K562 (cell line): ENCODE results near the gene BET1L.
A peak's percentile ranks its signal among the peaks of the same experiment; 100 is the strongest.

Experiments used
- CBX5 ChIP-seq: IDR thresholded peaks from 2 replicates; pipeline ENCODE4 v1.6.1; 2014; ENCODE audit warnings: low read depth, borderline replicate concordance
- CTCF ChIP-seq, 3 experiments: IDR thresholded peaks in 2 of 3; conservative IDR thresholded peaks in 1 of 3; 2 replicates each; pipeline ENCODE4 v1.5.1; 2011 to 2012; ENCODE audit warnings: low read length in 3 of 3, mild to moderate bottlenecking in 3 of 3, control low read depth in 2 of 3, improper control_type of control experiment in 1 of 3, inconsistent platforms in 1 of 3, low read depth in 1 of 3, mixed read lengths in 1 of 3, moderate library complexity in 1 of 3; ENCODE audit not compliant: insufficient read depth in 2 of 3
- ERF ChIP-seq: fragments of 450-650 bp; formaldehyde crosslinking; IDR thresholded peaks from 2 replicates; pipeline ENCODE4 v1.4.0; 2020; ENCODE audit warnings: mild to moderate bottlenecking, mixed read lengths
- MAFK ChIP-seq: IDR thresholded peaks from 2 replicates; pipeline ENCODE4 v1.6.1; 2011; ENCODE audit warnings: low read length, improper control_type of control experiment
- NRF1 ChIP-seq, 2 experiments: fragments of 450-650 bp; IDR thresholded peaks in 1 of 2; conservative IDR thresholded peaks in 1 of 2; 2 replicates each; pipeline ENCODE4 v1.6.1; 2014; ENCODE audit warnings: mild to moderate bottlenecking in 2 of 2
- ZNF707 ChIP-seq: fragments of 250-450 bp; sonication (Bioruptor Pico); conservative IDR thresholded peaks from 2 replicates; pipeline ENCODE4 v1.8.0; 2022; ENCODE audit warnings: inconsistent platforms, mild to moderate bottlenecking, moderate library complexity

GRCh38 chr11:235997-236773 is 29.0 kb upstream of the BET1L start, which contains the start of gene SIRT3:
- TF ChIP-seq CTCF (IDR thresholded peaks at IDR 0.05 in 2 of 3, conservative IDR thresholded peaks at IDR 0.05 in 1 of 3; ENCODE audit: insufficient read depth in 2 of 3, low read depth in 1 of 3, low read length in 3 of 3) (peak in 1 of 3 experiments; percentile 37; a peak in 2 of 6 replicates), MAFK (no peak), CBX5 (no peak), ZNF707 (CRISPR knock-in tag) (no peak), NRF1 (conservative IDR thresholded peaks at IDR 0.05 in 1 of 2, IDR thresholded peaks at IDR 0.05 in 1 of 2) (no peak), ERF (no peak)
